GM12878 (cell line): Measurements from ENCODE around the gene SFSWAP. TPM values are rescaled to one million over a fixed set of nuclear protein-coding genes. Genes with fewer than 3 reads are reported as not detected.

Source experiments
- ATAC-seq: fragments of 200-7000 bp; cut with Tn5 transposase; 3 replicates; pipeline ENCODE4 v1.9.1; 2020; ENCODE audit warnings: mild to moderate bottlenecking, moderate library complexity
- BruUV-seq: library from RNA; stranded (reverse); fragments of 400-500 nt; replicated peaks from 2 replicates; lab custom pipeline; 2021; lab: Mats Ljungman, UMichigan
- CTCF ChIA-PET: fragments of 300-600 bp; sonication (Branson Sonifier 250); formaldehyde crosslinking; extraction: SDS; loops from one replicate; lab custom pipeline; 2021; ENCODE audit warnings: inconsistent platforms; lab: Yijun Ruan, JAX
- POLR2A ChIA-PET: fragments of 350-600 bp; formaldehyde crosslinking; extraction: SDS; loops from one replicate; lab custom pipeline; 2021; ENCODE audit warnings: inconsistent platforms; lab: Charles Lee
- RAD21 ChIA-PET: fragments of 300-600 bp; sonication (Branson Sonifier 250); formaldehyde crosslinking; loops from one replicate; lab custom pipeline; 2023; ENCODE audit warnings: antibody characterized with exemption; ENCODE audit not compliant: unreplicated experiment; lab: Charles Lee
- SMC1A ChIA-PET: fragments of 300-600 bp; sonication (Branson Sonifier 250); formaldehyde crosslinking; loops from one replicate; lab custom pipeline; 2023; ENCODE audit not compliant: unreplicated experiment, uncharacterized antibody; lab: Charles Lee
- DNase-seq: peaks from one replicate; pipeline ENCODE4 v3.0.0-alpha.2; 2011; ENCODE audit warnings: low read depth, low spot score
- FAIRE-seq: peaks from 3 replicates; lab custom pipeline; 2011; peaks lifted over from hg19 to GRCh38; lab: Jason Lieb, UNC
- H2AFZ ChIP-seq: 2 replicates; pipeline ENCODE4 v1.6.0; 2011; ENCODE audit warnings: low read depth, low read length, control low read depth; ENCODE audit not compliant: control insufficient read depth
- H3K27ac ChIP-seq: 2 replicates; pipeline ENCODE4 v1.5.1; 2011; ENCODE audit warnings: control low read depth; ENCODE audit not compliant: control insufficient read depth, insufficient read depth
- H3K27me3 ChIP-seq, 2 experiments: replicated peaks in 1 of 2; 2 replicates each; pipeline versions ENCODE4 v1.6.0 to v1.6.1; 2011; ENCODE audit warnings: low read length in 1 of 2; ENCODE audit not compliant: control insufficient read depth in 2 of 2, insufficient read depth in 2 of 2
- H3K36me3 ChIP-seq, 2 experiments: 2 replicates each; pipeline ENCODE4 v1.5.1; 2011; ENCODE audit warnings: low read length in 1 of 2; ENCODE audit not compliant: control insufficient read depth in 2 of 2, insufficient read depth in 2 of 2
- H3K4me1 ChIP-seq: 2 replicates; pipeline ENCODE4 v1.6.1; 2011; ENCODE audit warnings: mild to moderate bottlenecking, low read length, moderate library complexity, mixed read lengths; ENCODE audit not compliant: control insufficient read depth, insufficient read depth
- H3K4me2 ChIP-seq: 2 replicates; pipeline ENCODE4 v1.6.0; 2011; ENCODE audit warnings: control low read depth; ENCODE audit not compliant: control insufficient read depth, insufficient read depth
- H3K4me3 ChIP-seq: fragments of 200-600 bp; sonication (generic); 2 replicates; pipeline ENCODE4 v1.5.1; 2016
- H3K79me2 ChIP-seq: 2 replicates; pipeline ENCODE4 v1.6.0; 2011; ENCODE audit warnings: low read length; ENCODE audit not compliant: control insufficient read depth, insufficient read depth
- H3K9ac ChIP-seq: 2 replicates; pipeline ENCODE4 v1.8.0; 2011; ENCODE audit warnings: low read length, control low read depth, mixed read lengths; ENCODE audit not compliant: control insufficient read depth, insufficient read depth
- H3K9me3 ChIP-seq: replicated peaks from 3 replicates; pipeline ENCODE4 v1.5.1; 2011; ENCODE audit warnings: mild to moderate bottlenecking, low read length; ENCODE audit not compliant: control insufficient read depth, insufficient read depth
- H4K20me1 ChIP-seq: 2 replicates; pipeline ENCODE4 v1.6.0; 2011; ENCODE audit not compliant: control insufficient read depth, insufficient read depth
- FOXM1 ChIP-seq: IDR thresholded peaks from 2 replicates; pipeline ENCODE4 v1.6.1; 2012; ENCODE audit warnings: low read depth, mild to moderate bottlenecking, inconsistent platforms, low read length, moderate library complexity
- MEF2A ChIP-seq: IDR thresholded peaks from 2 replicates; pipeline ENCODE4 v1.6.1; 2011; ENCODE audit warnings: low read depth, mild to moderate bottlenecking, low read length, moderate library complexity; ENCODE audit not compliant: insufficient read depth
- MXI1 ChIP-seq: fragments of 150-350 bp; IDR thresholded peaks from 2 replicates; pipeline ENCODE4 v1.6.1; 2011; ENCODE audit warnings: low read depth, mild to moderate bottlenecking, inconsistent platforms, low read length, improper control_type of control experiment
- POLR2AphosphoS2 ChIP-seq: IDR thresholded peaks from 2 replicates; pipeline ENCODE4 v1.6.1; 2011; ENCODE audit warnings: low read depth, mild to moderate bottlenecking, low read length, improper control_type of control experiment, moderate library complexity
- PRDM15 ChIP-seq: fragments of 450-650 bp; formaldehyde crosslinking; IDR thresholded peaks from 2 replicates; pipeline ENCODE4 v1.4.0; 2020; ENCODE audit warnings: mild to moderate bottlenecking, moderate library complexity
- ZNF592 ChIP-seq: fragments of 450-650 bp; IDR thresholded peaks from 2 replicates; pipeline ENCODE4 v1.6.1; 2017; ENCODE audit warnings: mild to moderate bottlenecking, moderate library complexity
- WGBS: methylation state at CpG from one replicate; pipeline ENCODE4 v1.1.6; 2016; ENCODE audit warnings: low lambda C conversion rate; ENCODE audit not compliant: insufficient replicate concordance, insufficient coverage; ENCODE audit errors: missing lambda C conversion rate; 5-methylcytosine and 5-hydroxymethylcytosine counted together
- in situ Hi-C: fragments of 300-500 bp; cut with MboI; formaldehyde crosslinking; loops from 9 replicates; pipeline ENCODE4 v1.14.3; 2018; ENCODE audit warnings: mixed read lengths
- intact Hi-C: fragments of 100-400 bp; cut with micrococcal nuclease; formaldehyde crosslinking; loops from one replicate; pipeline ENCODE4 v1.14.2; 2022; ENCODE audit not compliant: unreplicated experiment
- polyA plus RNA-seq, 11 experiments: library from polyadenylated mRNA; depleted of rRNA in 4 of 11; unstranded in 6 of 11; stranded (reverse) in 5 of 11; fragments of >200 nt; fragmentation: Nextera tagmentation in 4 of 11; fragmentation: Illumina TruSeq in 1 of 11; extraction: Ambion mirVana in 4 of 11; extraction: Trizol in 1 of 11; gene quantifications; 1 replicate in 1 of 11; 2 replicates in 10 of 11; pipeline versions ENCODE4 v1.2.1 to v1.2.3, GENCODE V29; 2011 to 2016; ENCODE audit warnings: inconsistent platforms in 2 of 11, missing spikeins in 2 of 11, low read depth in 1 of 11
- total RNA-seq, 4 experiments: library from RNA; depleted of rRNA in 3 of 4; stranded (reverse); fragments of >200 nt in 3 of 4; fragmentation: Illumina TruSeq in 1 of 4; extraction: Trizol in 1 of 4; gene quantifications; 2 replicates each; pipeline versions ENCODE4 v1.2.1 to v1.2.3, GENCODE V29; 2013 to 2021

SFSWAP gene
- total and polyA plus RNA-seq, 10 of the 15 experiments (the other 5 are each of a cell fraction or from before 2014, with no cell fraction given) = 1.8 to 48.6 (median 25.0) TPM

GRCh38 chr12:131788070-131788469, 77.2 kb downstream of the SFSWAP start:
- CTCF ChIA-PET = no interaction called here
- no TSS peak for BruUV-seq
- no peaks in the 10 kb centered on the region for H3K9me3 ChIP-seq
- SMC1A ChIA-PET = no interaction called here
- DNase-seq (no peak), ATAC-seq (no peak), FAIRE-seq (no peak)
- TF ChIP-seq FOXM1 (no peak), MXI1 (no peak), POLR2AphosphoS2 (no peak), MEF2A (no peak)
- no peak overlapping the region for H3K9ac ChIP-seq
- no peak overlapping the region for H3K27ac ChIP-seq
- RAD21 ChIA-PET = no interaction called here
- no peak overlapping the region for H3K4me2 ChIP-seq
- H3K4me1 ChIP-seq = peaks cover 3% of the 10 kb centered on the region; the same call in 1 of the 2 replicates
- in situ Hi-C loops (no loop called here), intact Hi-C loops (no loop called here)
- POLR2A ChIA-PET = no interaction called here
- H3K27me3 ChIP-seq = no peaks in the 10 kb centered on the region
- no peaks in the 10 kb centered on the region for H4K20me1 ChIP-seq
- H3K79me2 ChIP-seq = no peaks in the 10 kb centered on the region
- no peak overlapping the region for H3K4me3 ChIP-seq
- H2AFZ ChIP-seq = no peak overlapping the region
- peaks cover 16% of the 10 kb centered on the region in 2 experiments for H3K36me3 ChIP-seq
- WGBS = 96% methylated on average over 11 of the region's 11 CpGs

- Histone ChIP-seq H3K4me1 (no peaks in the 10 kb centered on the region), H3K27me3 (no peaks in the 10 kb centered on the region), H3K4me2 (no peak overlapping the region), H3K27ac (no peak overlapping the region), H3K9ac (no peak overlapping the region), H3K9me3 (no peaks in the 10 kb centered on the region), H4K20me1 (no peaks in the 10 kb centered on the region), H3K36me3 (peaks cover 16 to 18% of the 10 kb centered on the region in 2 experiments), H2AFZ (no peak overlapping the region), H3K79me2 (no peaks in the 10 kb centered on the region), H3K4me3 (no peak overlapping the region)
- DNase-seq (no peak), ATAC-seq (no peak), FAIRE-seq (no peak)
- over 99% methylated on average over 9 of the region's 12 CpGs for WGBS
- CTCF ChIA-PET = no interaction called here
- BruUV-seq = no TSS peak
- POLR2A ChIA-PET = interaction anchor here (0.7 to 0.8 kb wide), 2 partner anchors 12 to 14 kb away, joined by 3 to 6 read pairs; no protein-coding TSS in a partner anchor
- intact Hi-C loops = no loop called here
- in situ Hi-C loops = no loop called here
- RAD21 ChIA-PET = no interaction called here
- SMC1A ChIA-PET = no interaction called here
- no peak for TF ChIP-seq PRDM15
- TF ChIP-seq ZNF592 = no peak
These were observed 78.7 kb downstream of the SFSWAP start for GRCh38 chr12:131789638-131790037.
